ENCODE results near the gene MAGEB4. TPM values are rescaled to one million over a fixed set of nuclear protein-coding genes. Genes with fewer than 3 reads are reported as not detected.

The MAGEB4 gene
- total RNA-seq, 3 donors from 2014 or later (not counting 1 experiment from before 2014, with no cell fraction given): not detected

- H3K27me3 Mint-ChIP-seq (ENCODE audit: low read depth in 2 of 2): no peaks in the 10 kb centered on the region
- H3K27me3 ChIP-seq (ENCODE audit: control insufficient read depth, insufficient read depth, low read length): no peaks in the 10 kb centered on the region
- no peak overlapping the region for H3K27ac Mint-ChIP-seq
- no peaks in the 10 kb centered on the region for H3K4me1 ChIP-seq (ENCODE audit: control insufficient read depth, insufficient read depth, low read length)
- no peaks in the 10 kb centered on the region for H3K36me3 ChIP-seq (ENCODE audit: control insufficient read depth, insufficient read depth, low read length)
- H3K4me3 ChIP-seq (ENCODE audit: low read length): no peak overlapping the region
- H3K9me3 Mint-ChIP-seq: peaks cover 0 to 2% of the 10 kb centered on the region in 2 donors
- H3K9me3 ChIP-seq (ENCODE audit: control insufficient read depth, insufficient read depth, low read length): no peaks in the 10 kb centered on the region
- no peaks in the 10 kb centered on the region for H3K4me1 Mint-ChIP-seq
- TF ChIP-seq CTCF (IDR thresholded peaks at IDR 0.05): no peak
- no peak overlapping the region for H3K27ac ChIP-seq (ENCODE audit: low read length)
- no peak overlapping the region for H3K4me3 Mint-ChIP-seq
- DNase-seq (no peak), ATAC-seq (no peak)
- intact Hi-C loops (cut with micrococcal nuclease): no loop called here
- no peaks in the 10 kb centered on the region for H3K36me3 Mint-ChIP-seq
- 80% methylated on average over 4 of the region's 4 CpGs for WGBS (ENCODE audit: insufficient coverage)
Measured at GRCh38 chrX:30248854-30249253, 7.1 kb downstream of the MAGEB4 start.

- intact Hi-C loops (cut with micrococcal nuclease): no loop called here
- Histone ChIP-seq H3K27ac (ENCODE audit: low read length) (no peak overlapping the region), H3K27me3 (ENCODE audit: control insufficient read depth, insufficient read depth, low read length) (no peaks in the 10 kb centered on the region), H3K4me1 (ENCODE audit: control insufficient read depth, insufficient read depth, low read length) (no peaks in the 10 kb centered on the region), H3K36me3 (ENCODE audit: control insufficient read depth, insufficient read depth, low read length) (no peaks in the 10 kb centered on the region), H3K9me3 (ENCODE audit: control insufficient read depth, insufficient read depth, low read length) (no peaks in the 10 kb centered on the region), H3K4me3 (ENCODE audit: low read length) (no peak overlapping the region)
- DNase-seq (no peak), ATAC-seq (no peak)
- H3K9me3 Mint-ChIP-seq: peaks cover 6 to 7% of the 10 kb centered on the region in 2 donors
- no peaks in the 10 kb centered on the region for H3K4me1 Mint-ChIP-seq
- H3K36me3 Mint-ChIP-seq: no peaks in the 10 kb centered on the region
- no peak overlapping the region for H3K27ac Mint-ChIP-seq
- no peaks in the 10 kb centered on the region for H3K27me3 Mint-ChIP-seq (ENCODE audit: low read depth in 2 of 2)
- TF ChIP-seq CTCF (IDR thresholded peaks at IDR 0.05): no peak
- 67% methylated on average over 1 of the region's 1 CpG for WGBS (ENCODE audit: insufficient coverage)
- H3K4me3 Mint-ChIP-seq: no peak overlapping the region
Measured at GRCh38 chrX:30253257-30253656, 11.5 kb downstream of the MAGEB4 start.

- TF ChIP-seq CTCF (IDR thresholded peaks at IDR 0.05): no peak
- Mint-ChIP-seq H3K9me3 (peaks cover 4 to 8% of the 10 kb centered on the region in 2 donors), H3K36me3 (no peaks in the 10 kb centered on the region), H3K4me1 (no peaks in the 10 kb centered on the region), H3K27ac (no peak overlapping the region), H3K4me3 (no peak overlapping the region), H3K27me3 (ENCODE audit: low read depth in 2 of 2) (no peaks in the 10 kb centered on the region)
- no peak for DNase-seq
- intact Hi-C loops (cut with micrococcal nuclease): no loop called here
- no peak overlapping the region for H3K4me3 ChIP-seq (ENCODE audit: low read length)
- WGBS (ENCODE audit: insufficient coverage): no CpG with 5 or more reads among the region's 2 CpGs
- H3K36me3 ChIP-seq (ENCODE audit: control insufficient read depth, insufficient read depth, low read length): no peaks in the 10 kb centered on the region
- H3K4me1 ChIP-seq (ENCODE audit: control insufficient read depth, insufficient read depth, low read length): no peaks in the 10 kb centered on the region
- no peak for ATAC-seq
- H3K9me3 ChIP-seq (ENCODE audit: control insufficient read depth, insufficient read depth, low read length): no peaks in the 10 kb centered on the region
- no peak overlapping the region for H3K27ac ChIP-seq (ENCODE audit: low read length)
- no peaks in the 10 kb centered on the region for H3K27me3 ChIP-seq (ENCODE audit: control insufficient read depth, insufficient read depth, low read length)
Measured at GRCh38 chrX:30259927-30260326, 18.1 kb downstream of the MAGEB4 start.

GRCh38 chrX:30261012-30261411, 19.2 kb downstream of the MAGEB4 start:
- Mint-ChIP-seq H3K36me3 (no peaks in the 10 kb centered on the region), H3K4me3 (no peak overlapping the region), H3K4me1 (no peaks in the 10 kb centered on the region), H3K27ac (no peak overlapping the region), H3K9me3 (peaks cover 5 to 7% of the 10 kb centered on the region in 2 donors), H3K27me3 (ENCODE audit: low read depth in 2 of 2) (no peaks in the 10 kb centered on the region)
- Histone ChIP-seq H3K9me3 (ENCODE audit: control insufficient read depth, insufficient read depth, low read length) (no peaks in the 10 kb centered on the region), H3K27me3 (ENCODE audit: control insufficient read depth, insufficient read depth, low read length) (no peaks in the 10 kb centered on the region), H3K27ac (ENCODE audit: low read length) (no peak overlapping the region), H3K36me3 (ENCODE audit: control insufficient read depth, insufficient read depth, low read length) (no peaks in the 10 kb centered on the region), H3K4me3 (ENCODE audit: low read length) (no peak overlapping the region), H3K4me1 (ENCODE audit: control insufficient read depth, insufficient read depth, low read length) (no peaks in the 10 kb centered on the region)
- TF ChIP-seq CTCF (IDR thresholded peaks at IDR 0.05): no peak
- DNase-seq (no peak), ATAC-seq (no peak)
- intact Hi-C loops (cut with micrococcal nuclease): no loop called here

All from natural killer cell (primary cell).